IPS-NIHi11 (cell line): ENCODE measurements around the gene SETX.
A peak's percentile ranks its signal among the peaks of the same experiment; 100 is the strongest.
"Not testable (repeated sequence)": the region's sequence is repeated elsewhere in the genome, so short reads cannot be mapped to it uniquely, and the experiment has no call there.

Source experiments
- DNase-seq: peaks from one replicate; pipeline ENCODE4 v3.0.0; 2012; ENCODE audit warnings: mixed read lengths, low spot score

The SETX gene

DNA sequence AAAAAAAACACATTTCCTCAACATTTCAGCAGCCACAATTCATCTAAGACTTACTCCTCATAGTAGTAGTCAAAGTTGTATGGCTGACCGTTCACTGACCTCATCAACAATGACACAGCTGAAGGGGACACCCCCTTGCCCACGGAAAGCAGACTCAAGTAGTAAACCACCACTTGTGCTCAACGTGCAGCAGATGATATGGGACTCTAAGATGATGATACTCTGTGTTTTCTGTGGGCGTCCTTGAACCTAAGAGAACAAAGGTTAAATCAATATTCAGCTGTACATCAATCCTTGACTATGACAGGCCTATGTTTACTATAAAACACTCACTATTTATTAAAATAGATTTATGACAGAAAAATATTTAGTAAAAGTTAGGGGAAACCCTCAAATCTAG lies 71.6 kb downstream of the SETX start:
- no peak for DNase-seq

DNA sequence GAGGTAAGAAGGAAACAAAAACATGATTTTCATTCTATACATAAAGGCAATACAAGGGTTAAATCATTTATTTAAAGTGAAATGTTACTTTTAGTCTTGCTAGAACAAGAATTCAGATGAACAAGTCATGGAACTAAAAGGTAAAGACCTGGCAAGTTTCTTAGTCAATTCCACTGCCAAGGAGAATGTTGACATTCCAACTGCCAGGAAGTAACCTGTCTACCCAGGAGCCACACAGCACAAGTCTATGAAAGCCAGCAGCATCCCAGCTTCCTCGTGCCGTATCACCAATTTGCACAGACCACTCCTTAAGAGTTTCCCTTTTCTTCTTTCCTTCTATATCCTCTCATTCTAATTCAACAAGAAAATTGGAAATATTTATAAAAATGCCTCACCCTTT lies 79.9 kb downstream of the SETX start:
- DNase-seq = no peak

DNA sequence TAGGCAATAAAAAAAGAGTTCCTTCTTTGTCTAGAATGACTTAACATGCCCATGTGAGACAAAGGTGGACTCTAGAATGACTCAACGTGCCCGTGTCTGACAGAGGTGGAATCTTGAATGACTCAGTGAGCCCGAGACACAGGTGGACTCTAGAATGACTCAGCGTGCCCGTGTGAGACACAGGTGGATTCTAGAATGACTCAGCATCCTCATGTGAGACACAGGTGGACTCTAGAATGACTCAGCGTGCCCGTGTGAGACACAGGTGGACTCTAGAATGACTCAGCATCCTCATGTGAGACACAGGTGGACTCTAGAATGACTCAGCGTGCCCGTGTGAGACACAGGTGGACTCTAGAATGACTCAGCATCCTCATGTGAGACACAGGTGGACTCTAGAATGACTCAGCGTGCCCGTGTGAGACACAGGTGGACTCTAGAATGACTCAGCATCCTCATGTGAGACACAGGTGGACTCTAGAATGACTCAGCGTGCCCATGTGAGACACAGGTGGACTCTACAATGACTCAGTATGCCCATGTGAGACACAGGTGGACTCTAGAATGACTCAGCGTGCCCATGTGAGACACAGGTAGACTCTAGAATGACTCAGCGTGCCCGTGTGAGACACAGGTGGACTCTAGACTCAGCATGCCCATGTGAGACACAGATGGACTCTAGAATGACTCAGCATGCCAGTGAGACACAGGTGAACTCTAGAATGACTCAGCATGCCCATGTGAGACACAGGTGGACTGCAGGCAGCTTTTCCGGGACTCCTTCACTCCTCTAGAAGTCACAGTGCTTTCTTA lies 84.9 kb downstream of the SETX start:
- not testable (repeated sequence) for DNase-seq

DNA sequence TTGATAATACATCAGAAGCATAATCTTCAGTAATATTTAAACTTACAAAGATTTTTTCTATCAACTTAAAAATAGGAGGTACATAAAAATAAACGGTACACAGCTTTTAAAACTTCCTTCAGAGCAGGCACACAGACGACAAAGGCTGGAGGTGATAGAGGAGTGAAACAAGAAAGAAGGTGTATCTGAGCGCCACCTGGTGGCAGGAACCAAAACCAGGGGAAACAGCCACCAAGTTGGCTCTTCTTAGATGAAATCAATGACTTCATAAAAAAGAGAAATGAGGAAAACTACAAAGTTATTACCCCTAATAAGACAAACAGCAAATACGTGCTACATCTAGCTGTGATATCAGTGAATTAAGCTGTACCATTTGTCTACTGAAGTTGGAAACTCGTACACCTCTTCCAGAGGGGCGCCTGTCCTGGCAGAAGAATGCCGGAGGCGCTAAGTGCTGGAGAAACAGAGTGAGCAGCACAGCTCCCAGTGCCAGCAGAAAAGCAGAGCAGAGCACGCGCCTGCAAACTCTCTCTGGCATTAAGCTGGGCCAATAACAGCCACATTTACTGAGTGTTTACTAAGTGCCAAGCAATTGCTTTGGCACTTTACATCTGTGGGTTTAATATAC lies 85.9 kb downstream of the SETX start:
- DNase-seq = peak; percentile 78

DNA sequence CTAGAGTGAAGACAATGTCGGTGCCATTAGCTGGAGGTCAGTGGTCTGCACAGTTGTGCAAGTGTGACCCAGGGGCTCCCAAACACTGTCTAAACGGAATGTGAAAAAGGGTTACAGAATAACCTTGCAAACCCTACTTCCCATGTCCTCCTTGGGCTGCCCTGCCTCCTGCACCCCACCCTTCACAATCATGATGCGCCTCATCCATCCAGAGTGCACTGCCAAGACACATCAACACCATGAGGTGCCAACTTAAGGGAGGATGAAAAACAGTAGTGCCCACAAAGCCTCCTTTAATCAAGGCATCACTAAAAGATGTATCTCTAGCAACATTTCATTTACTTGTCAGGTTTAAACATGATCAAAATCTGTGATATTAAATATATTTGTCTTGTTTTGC lies 87.1 kb downstream of the SETX start:
- DNase-seq = no peak

DNA sequence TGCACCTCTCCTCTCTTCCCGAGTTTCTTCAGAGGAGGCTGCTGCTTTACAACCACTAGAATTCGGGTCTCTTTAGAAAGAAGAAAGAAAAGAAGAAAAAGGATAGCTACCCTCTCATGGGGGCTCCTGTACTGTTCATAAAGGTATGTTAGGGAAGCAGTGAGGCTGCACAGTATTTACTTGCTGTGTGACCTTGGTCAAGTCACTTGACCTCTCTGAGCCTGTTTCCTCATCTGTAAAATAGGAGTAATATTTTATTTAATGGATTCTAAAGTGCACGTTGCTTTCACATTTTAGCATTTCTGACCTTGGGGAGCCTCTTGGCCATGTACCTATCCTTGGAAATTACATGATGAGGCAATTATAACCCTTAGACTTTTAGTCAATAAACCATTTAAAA lies 88.8 kb downstream of the SETX start:
- no peak for DNase-seq

DNA sequence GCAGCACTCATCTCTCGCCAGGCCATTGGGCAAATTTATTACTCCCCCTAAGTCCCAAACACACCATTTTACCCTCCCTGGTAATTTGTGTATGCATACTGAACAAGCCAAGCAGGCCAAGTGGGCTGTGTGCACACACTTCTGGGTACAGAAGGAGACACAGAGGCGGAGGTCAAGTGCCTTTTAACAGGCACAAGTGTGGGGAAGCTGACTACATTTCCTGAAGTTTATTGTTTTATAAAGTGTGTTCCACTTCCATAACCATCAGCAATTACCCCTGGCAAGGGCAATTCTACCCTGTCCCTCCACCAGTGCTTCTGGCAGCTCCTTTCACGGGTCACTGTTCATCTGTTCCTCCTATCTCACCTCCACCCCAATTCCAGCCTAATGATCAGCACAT lies 93.9 kb downstream of the SETX start:
- DNase-seq = no peak

DNA sequence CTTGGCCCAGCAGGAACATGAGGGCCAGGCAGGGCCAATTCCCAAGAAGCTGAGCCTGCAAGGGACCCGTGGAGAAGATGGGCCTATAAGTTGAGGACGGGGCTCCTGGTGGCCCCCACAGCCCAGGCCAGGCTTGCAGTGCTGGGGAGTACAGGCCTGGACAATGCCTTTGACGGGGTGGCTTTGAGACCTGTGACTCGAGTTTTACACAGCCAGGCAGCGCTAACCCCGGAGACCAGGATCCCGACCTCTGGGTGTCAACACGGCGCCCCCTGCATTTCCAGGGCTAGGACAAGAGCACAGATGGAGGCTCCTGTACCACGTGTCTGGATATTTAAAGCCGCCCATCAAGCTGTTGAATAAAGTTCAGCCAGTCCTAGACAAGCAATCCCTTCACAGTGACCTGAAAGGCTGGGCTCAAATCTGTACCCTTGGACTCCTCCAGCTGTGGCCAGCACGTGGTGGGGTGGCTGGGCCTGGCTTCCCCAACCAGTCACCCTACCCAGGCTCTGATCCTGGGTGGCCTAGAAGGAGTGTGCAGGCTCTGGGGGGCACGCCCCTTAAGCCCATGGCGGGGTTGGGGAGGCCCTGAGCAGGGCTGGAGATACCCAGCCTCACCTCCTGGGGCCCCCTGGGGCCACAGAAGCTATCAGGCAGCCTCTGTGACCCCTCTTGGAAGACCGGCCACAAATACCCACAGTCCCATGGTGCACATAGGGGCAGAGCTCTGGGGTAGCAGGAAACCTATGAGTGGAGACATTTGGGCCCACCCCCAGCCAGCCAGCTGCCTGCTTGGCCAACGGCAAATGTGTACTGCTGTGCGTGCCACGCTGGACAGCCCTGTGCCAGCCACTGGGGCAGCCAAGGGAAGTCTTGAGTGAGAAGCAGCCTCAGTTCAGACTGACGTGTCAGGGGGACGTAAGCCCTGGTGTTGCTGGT lies 104.2 kb downstream of the SETX start:
- DNase-seq = no peak

DNA sequence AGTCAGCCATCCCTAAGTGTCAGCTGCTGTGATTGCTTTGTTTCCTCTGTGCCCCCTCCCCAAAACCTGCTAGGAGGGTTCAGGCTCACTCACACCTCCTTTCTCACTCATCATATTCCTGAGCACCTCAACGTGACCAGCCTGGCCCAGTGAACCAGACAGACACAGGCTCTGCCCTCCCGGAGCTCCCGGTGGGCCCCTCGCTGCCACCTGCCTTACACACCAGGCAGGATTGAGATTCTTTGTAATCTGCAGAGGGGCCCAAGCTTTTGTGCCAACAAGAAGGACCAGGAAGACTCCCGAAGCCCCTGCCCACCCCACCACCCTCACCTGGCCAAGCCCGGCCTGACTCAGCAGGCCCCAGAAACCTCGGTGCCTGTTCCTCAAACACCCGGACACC lies 105.1 kb downstream of the SETX start:
- DNase-seq = no peak

DNA sequence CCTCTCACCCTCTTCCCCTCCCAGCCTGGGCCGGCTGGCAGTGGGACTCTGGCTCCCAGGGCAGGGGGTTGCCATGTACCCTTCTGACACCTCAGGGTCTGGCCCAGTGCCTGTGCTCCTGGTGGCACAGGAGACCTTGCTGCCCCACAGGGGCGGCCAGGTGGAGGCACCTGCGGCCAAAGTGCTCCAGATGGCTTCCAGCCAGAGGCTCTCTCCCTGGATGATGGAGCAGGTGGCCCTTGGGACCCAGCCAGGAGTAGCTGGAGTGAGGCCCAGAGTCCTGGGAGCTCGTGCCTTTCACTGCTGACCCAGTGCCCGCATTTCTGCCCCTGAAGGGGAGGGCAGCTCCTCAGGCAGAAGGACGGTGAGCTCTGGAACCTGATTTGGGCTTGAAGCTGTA lies 105.7 kb downstream of the SETX start:
- no peak for DNase-seq

DNA sequence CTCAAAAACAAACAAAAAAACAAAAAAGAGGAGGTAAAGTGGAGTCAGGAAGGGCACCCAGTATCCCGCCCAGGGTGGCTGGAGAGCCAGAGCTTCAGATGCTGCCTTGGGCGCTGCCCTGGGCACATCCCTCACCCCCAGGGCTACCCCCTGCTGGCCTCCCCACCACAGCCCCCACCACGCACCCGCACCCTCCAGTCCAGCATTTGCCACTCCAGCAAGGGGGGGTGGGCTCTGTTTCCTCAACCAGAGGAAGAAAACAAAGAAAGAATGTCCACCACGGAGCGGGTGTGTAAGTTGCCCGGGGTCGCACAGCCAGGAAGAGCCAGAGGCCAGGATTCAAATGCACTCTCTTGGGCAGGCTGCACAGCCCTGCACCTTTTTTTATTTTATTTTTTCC lies 106.8 kb downstream of the SETX start:
- no peak for DNase-seq

DNA sequence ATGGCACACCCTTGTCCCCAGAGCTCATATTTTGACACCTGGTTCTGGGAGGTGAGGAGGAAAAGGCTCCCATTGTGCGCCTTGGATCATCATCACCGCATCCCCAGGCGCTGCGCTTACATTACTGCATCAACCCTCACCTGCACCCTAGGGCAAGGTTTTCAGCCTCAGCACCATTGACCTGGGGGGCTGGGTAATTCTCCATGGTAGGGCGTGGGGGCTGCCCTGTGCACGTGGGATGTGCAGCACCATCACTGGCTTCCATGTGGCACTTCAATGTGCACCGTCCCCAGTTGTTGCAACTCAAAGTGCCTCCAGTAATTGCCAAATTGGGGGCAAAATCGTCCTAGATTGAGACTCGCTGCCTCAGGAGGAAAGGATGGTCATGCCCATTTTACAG lies 109.3 kb downstream of the SETX start:
- DNase-seq = no peak

DNA sequence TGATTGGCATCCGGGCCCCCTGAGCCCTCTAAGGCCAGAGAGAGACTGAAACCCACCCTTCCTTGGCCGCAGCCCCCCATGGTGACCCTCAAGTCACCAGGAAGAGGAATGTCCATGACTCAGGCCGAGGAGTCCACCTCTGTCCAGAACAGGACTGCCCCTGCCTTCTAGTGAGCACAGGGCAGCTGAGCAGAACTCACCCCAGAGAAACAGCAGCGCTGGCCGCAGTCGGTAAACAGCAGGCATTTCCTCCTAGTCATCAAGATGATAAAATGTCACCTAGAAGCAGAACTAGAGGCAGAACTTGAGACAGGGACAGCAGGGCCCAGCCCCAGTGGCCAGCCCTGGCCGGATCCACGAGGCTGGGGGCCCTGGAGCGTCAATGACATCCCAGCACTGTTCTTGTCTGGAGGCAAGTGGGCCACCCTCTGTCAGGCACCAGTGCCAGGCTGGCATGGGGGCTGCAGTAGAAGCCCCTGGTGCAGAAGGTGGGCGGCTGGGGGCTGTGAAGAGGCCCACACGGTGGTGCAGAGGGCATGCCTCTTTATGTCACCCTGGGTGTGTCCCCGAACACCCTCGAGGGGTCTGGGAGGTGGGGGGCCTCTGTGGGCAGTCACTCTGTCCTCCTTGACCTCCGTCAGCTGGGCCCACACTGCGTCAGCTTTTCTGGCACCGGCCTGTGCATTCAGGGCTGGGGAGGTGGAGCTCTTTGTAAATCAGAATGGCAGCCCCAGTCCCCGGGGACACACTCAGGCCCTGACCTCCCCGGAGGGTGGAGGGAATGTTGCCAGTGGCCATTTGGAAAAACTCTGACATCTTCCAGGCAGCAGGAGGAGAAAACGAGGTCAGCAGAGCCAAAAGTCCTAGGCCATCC lies 110.0 kb downstream of the SETX start:
- no peak for DNase-seq

DNA sequence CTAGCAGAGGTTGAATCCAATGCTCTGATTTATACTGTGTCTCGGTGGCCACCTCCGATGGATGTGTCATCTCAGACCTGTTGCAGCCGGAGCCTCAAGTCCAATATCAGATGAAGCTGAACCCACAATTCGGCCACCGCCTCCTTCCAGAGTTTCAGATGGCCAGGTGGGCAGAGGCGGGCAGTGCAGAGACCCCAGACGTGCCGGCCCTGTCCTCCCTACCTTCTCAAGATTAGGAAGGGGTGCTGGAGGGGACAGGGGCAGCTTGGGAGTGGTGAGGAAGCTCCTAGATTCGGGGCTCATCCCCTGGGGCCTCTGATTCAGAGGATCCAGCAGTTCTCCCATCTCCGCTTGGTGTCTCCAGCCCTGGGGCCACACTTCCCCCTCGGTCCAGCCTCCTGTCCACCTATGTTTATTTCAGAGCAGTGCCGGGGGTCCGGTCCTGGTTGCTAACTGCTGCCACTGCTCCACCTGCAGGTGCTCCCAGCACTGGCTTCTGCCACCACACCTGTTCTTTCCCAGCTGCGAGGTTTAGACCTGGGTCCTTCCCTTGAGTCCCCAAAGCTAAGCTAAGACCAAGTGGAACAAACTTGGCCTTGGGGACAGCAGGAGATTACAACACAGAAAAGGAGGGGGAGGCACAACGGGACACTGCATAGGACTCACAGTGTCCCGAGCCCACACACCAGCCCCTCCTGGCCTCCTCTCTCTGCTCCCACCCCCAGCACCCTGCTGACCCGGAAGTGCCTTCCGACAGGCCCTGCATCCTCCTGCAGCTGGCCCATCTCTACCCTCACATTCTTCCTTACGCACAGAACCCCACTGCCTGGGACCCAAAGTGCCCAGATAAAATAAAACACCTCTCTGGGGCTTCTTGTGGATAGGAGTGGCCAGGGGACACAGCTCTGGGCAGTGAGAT lies 111.4 kb downstream of the SETX start:
- no peak for DNase-seq

DNA sequence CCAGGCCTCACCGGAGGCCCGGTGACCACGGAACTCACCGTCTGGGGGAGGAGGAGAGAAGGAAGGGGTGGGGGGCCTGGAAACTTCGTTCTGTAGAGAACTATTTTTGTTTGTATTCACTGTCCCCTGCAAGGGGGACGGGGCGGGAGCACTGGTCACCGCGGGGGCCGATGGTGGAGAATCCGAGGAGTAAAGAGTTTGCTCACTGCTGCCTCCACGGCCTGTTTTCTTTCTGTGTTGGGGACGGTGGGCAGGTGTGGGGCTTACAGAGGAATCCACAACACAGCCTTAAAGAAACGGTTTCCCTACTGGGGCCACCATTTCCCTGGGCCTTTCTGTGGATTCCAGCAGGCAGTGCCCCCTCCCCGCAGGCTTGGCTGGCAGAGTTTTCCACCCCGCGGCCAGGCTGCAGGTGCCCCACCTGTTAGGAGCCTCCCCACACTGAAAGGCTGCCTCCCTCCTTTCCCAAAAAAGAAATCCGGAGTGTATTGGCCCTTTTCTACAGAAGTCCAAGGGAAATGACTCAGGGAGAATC lies 112.1 kb downstream of the SETX start:
- DNase-seq = no peak

DNA sequence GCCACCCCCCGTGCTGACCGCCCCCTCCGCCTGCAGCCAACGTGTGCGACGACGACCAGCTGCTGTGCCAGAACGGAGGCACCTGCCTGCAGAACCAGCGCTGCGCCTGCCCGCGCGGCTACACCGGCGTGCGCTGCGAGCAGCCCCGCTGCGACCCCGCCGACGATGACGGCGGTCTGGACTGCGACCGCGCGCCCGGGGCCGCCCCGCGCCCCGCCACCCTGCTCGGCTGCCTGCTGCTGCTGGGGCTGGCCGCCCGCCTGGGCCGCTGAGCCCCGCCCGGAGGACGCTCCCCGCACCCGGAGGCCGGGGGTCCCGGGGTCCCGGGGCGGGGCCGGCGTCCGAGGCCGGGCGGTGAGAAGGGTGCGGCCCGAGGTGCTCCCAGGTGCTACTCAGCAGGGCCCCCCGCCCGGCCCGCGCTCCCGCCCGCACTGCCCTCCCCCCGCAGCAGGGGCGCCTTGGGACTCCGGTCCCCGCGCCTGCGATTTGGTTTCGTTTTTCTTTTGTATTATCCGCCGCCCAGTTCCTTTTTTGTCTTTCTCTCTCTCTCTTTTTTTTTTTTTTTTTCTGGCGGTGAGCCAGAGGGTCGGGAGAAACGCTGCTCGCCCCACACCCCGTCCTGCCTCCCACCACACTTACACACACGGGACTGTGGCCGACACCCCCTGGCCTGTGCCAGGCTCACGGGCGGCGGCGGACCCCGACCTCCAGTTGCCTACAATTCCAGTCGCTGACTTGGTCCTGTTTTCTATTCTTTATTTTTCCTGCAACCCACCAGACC lies 112.8 kb downstream of the SETX start:
- no peak for DNase-seq

DNA sequence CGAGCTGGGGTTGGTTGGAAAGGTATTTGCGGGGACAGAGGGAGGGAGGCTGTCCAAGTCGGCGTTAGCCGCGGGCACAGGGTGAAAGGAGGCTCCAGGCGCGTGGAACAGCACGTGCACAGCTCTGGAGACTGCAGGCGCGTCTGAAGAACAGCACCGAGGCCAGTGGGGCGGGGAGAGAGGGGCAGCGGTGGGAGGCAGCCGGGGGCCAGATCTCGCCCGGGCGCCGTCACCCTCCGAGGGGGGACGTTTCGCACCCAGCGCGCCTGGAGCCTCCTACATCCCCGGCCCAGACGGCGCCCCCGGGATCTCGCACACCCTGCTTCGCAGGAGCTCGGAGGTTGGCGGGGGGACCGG lies 113.3 kb downstream of the SETX start:
- DNase-seq = no peak

DNA sequence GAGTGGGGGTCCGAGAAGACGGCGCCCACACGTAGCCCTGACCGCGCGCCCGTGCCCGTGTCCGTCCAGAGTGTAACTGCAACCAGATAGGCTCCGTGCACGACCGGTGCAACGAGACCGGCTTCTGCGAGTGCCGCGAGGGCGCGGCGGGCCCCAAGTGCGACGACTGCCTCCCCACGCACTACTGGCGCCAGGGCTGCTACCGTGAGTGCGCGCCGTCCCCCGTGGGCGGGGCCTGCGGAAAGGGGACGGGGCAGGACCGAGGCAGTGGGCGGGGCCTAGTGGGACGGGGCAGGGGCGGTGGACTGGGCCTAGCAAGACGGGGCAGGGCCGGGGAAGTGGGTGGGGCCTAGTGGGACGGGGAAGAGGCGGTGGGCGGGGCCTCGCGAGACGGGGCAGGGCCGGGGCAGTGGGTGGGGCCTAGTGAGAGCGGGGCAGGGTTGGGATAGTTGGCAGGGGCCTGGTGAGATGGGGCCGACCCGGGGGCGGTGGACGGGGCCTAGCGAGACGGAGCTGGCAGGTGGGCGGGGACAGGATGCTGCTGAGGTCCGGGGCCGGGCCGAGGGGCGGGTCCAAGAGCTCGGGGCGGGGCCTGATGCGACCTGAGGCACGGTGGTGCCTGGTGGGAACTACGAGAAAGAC lies 113.8 kb downstream of the SETX start:
- peak; percentile 98 for DNase-seq
